Transverse colon (tissue), 4 donors: Measurements from ENCODE around the gene CSF1R. TPM values are rescaled to one million over a fixed set of nuclear protein-coding genes. Genes with fewer than 3 reads are reported as not detected.
A peak's percentile ranks its signal among the peaks of the same experiment; 100 is the strongest.

ENCODE experiments used
- DNase-seq: peaks from one replicate; pipeline ENCODE4 v3.0.0-alpha.2; 2019
- H3K27ac ChIP-seq, 4 donors: fragments of 200-600 bp; sonication (generic); 2 replicates each; pipeline ENCODE4 v1.5.1; 2016 to 2018; ENCODE audit warnings: inconsistent platforms in 4 of 4
- H3K27me3 ChIP-seq: fragments of 200-600 bp; sonication (generic); 2 replicates; pipeline ENCODE4 v1.5.1; 2017; ENCODE audit warnings: inconsistent platforms
- H3K36me3 ChIP-seq, 4 donors: fragments of 200-600 bp; sonication (generic); 2 replicates each; pipeline ENCODE4 v1.5.1; 2017 to 2019; ENCODE audit warnings: inconsistent platforms in 4 of 4
- H3K4me1 ChIP-seq, 4 donors: fragments of 200-600 bp; sonication (generic); 2 replicates each; pipeline ENCODE4 v1.5.1; 2017 to 2020; ENCODE audit warnings: inconsistent platforms in 4 of 4
- H3K4me3 ChIP-seq, 4 donors: fragments of 200-600 bp; sonication (generic); 1 replicate in 1 of 4; 2 replicates in 3 of 4; pipeline versions ENCODE4 v1.5.1 to v1.6.1; 2017 to 2019; ENCODE audit warnings: inconsistent platforms in 4 of 4
- H3K9me3 ChIP-seq, 2 donors: fragments of 200-600 bp; sonication (generic); 2 replicates each; pipeline ENCODE4 v1.5.1; 2017 to 2019; ENCODE audit warnings: inconsistent platforms in 2 of 2
- CTCF ChIP-seq, 5 experiments: fragments of 200-600 bp in 3 of 5; fragments of 450-650 bp in 2 of 5; sonication (generic) in 3 of 5; IDR thresholded peaks; 1 replicate in 2 of 5; 2 replicates in 3 of 5; pipeline ENCODE4 v1.5.1; 2016 to 2017; ENCODE audit warnings: antibody characterized with exemption in 5 of 5, inconsistent platforms in 3 of 5, mild to moderate bottlenecking in 2 of 5, moderate library complexity in 1 of 5
- EP300 ChIP-seq: sonication (generic); formaldehyde crosslinking; IDR thresholded peaks from one replicate; pipeline ENCODE4 v1.6.1; 2017; ENCODE audit warnings: antibody characterized with exemption, low read depth
- POLR2A ChIP-seq: fragments of 450-650 bp; IDR thresholded peaks from one replicate; pipeline ENCODE4 v1.6.1; 2016; ENCODE audit warnings: antibody characterized with exemption, mild to moderate bottlenecking, moderate library complexity
- POLR2AphosphoS5 ChIP-seq, 3 donors: sonication (generic); formaldehyde crosslinking; IDR thresholded peaks; one replicate each; pipeline ENCODE4 v1.6.1; 2016; ENCODE audit warnings: antibody characterized with exemption in 3 of 3
- WGBS, 2 donors: methylation state at CpG; one replicate each; pipeline ENCODE4 v1.1.5; 2018; ENCODE audit warnings: low coverage in 1 of 2; 5-methylcytosine and 5-hydroxymethylcytosine counted together
- in situ Hi-C, 4 donors: fragments of 200-750 bp; cut with MboI; loops; one replicate each; pipeline versions ENCODE4 v1.15.0 to v1.15.1; 2017; ENCODE audit warnings: low sequenced_read_pairs in 3 of 4, low pct_ligation_motif_present in 1 of 4, low pct_unique_long_range_greater_than_20kb in 1 of 4
- intact Hi-C: fragments of 100-400 bp; cut with DNase I; formaldehyde crosslinking; loops from one replicate; pipeline ENCODE4 v1.15.1; 2023; ENCODE audit warnings: low total_unique reads
- total RNA-seq, 4 donors: library from RNA; depleted of rRNA; stranded (reverse); fragments of >200 nt; gene quantifications; one replicate each; pipeline ENCODE4 v1.1.0, GENCODE V29; 2016

Gene CSF1R
- total RNA-seq, 4 donors from 2014 or later, result 0.60 to 38.9 (median 14.7) TPM

DNA sequence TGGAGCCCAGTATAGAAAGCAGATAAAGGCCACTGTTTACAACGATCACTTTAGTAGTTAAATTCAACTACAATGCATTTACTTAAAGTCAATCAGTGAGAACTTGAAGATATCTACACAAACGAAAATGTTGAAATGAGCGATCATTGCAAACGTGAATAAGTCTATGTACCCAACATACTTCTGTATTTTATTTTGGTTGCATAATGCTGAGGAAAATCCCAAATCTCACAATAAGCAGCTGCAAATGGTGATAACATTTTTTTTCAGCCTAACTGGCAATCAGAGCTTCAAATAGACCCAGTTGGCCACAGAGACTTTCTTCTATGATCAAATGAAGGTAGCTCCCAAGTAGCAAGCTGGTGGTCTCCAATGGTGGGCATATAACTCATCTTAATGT is 37.2 kb upstream of the CSF1R start:
- no peak for TF ChIP-seq CTCF (IDR thresholded peaks at IDR 0.05)
- Histone ChIP-seq H3K4me3 (no peak overlapping the region), H3K36me3 (no peaks in the 10 kb centered on the region), H3K27me3 (no peaks in the 10 kb centered on the region), H3K27ac (no peak overlapping the region), H3K9me3 (no peaks in the 10 kb centered on the region), H3K4me1 (peaks cover 0 to 13% (median 0%) of the 10 kb centered on the region in 4 donors)
- in situ Hi-C loops, result loop anchor here in 1 of 4 donors (25.0 kb wide), 1 partner anchor 286 kb away; no protein-coding TSS in a partner anchor
- intact Hi-C loops, result no loop called here
- 74 to 75% methylated on average over 4 of the region's 4 CpGs for WGBS, 2 donors
- no peak for DNase-seq

GRCh38 chr5:150122536-150123481 is 36.5 kb upstream of the CSF1R start:
- Histone ChIP-seq H3K27me3 (no peaks in the 10 kb centered on the region), H3K4me1 (peaks cover 0 to 13% (median 0%) of the 10 kb centered on the region in 4 donors), H3K36me3 (no peaks in the 10 kb centered on the region), H3K4me3 (no peak overlapping the region), H3K27ac (no peak overlapping the region), H3K9me3 (no peaks in the 10 kb centered on the region)
- no peak for TF ChIP-seq EP300
- TF ChIP-seq CTCF (IDR thresholded peaks at IDR 0.05), result no peak
- no peak for TF ChIP-seq POLR2AphosphoS5 (IDR thresholded peaks at IDR 0.05)
- TF ChIP-seq POLR2A, result no peak
- in situ Hi-C loops, result loop anchor here in 1 of 4 donors (25.0 kb wide), 1 partner anchor 286 kb away; no protein-coding TSS in a partner anchor
- no peak for DNase-seq
- intact Hi-C loops, result no loop called here
- 90 to 100% methylated on average over 1 to 14 of the region's 15 CpGs for WGBS, 2 donors

DNA sequence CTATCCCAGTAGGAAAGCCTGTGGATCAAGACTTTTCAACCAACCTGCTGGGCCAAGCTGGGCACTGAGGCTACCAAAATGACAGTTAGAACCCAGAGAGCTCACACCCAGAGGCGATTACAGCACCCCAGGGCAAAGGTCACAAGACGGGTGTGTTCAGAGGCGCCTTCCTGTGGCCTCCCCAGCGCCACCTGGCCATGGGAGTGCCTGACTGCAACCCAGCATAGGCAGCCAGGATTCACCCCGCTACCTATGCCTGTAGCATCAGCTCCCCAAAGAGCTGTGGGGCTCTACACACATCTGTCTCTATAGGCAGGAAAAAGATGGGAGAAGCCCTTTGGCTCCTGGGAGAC is 35.8 kb upstream of the CSF1R start:
- Histone ChIP-seq H3K36me3 (no peaks in the 10 kb centered on the region), H3K27me3 (no peaks in the 10 kb centered on the region), H3K27ac (peak overlapping the region in 3 of 4 donors; percentile 20 to 35 (median 20)), H3K9me3 (no peaks in the 10 kb centered on the region), H3K4me3 (no peak overlapping the region), H3K4me1 (peaks cover 0 to 13% (median 0%) of the 10 kb centered on the region in 4 donors)
- TF ChIP-seq POLR2AphosphoS5 (IDR thresholded peaks at IDR 0.05) (peak in 1 of 3 donors; percentile 6), EP300 (no peak), CTCF (IDR thresholded peaks at IDR 0.05) (peak; percentile 29 to 77 (median 51)), POLR2A (no peak)
- in situ Hi-C loops (loop anchor here in 1 of 4 donors (25.0 kb wide), 1 partner anchor 285 kb away; no protein-coding TSS in a partner anchor), intact Hi-C loops (no loop called here)
- 28% methylated on average over 5 of the region's 5 CpGs; no CpG with 5 or more reads in 1 of the 2 donors for WGBS, 2 donors
- DNase-seq, result peak; percentile 88

DNA sequence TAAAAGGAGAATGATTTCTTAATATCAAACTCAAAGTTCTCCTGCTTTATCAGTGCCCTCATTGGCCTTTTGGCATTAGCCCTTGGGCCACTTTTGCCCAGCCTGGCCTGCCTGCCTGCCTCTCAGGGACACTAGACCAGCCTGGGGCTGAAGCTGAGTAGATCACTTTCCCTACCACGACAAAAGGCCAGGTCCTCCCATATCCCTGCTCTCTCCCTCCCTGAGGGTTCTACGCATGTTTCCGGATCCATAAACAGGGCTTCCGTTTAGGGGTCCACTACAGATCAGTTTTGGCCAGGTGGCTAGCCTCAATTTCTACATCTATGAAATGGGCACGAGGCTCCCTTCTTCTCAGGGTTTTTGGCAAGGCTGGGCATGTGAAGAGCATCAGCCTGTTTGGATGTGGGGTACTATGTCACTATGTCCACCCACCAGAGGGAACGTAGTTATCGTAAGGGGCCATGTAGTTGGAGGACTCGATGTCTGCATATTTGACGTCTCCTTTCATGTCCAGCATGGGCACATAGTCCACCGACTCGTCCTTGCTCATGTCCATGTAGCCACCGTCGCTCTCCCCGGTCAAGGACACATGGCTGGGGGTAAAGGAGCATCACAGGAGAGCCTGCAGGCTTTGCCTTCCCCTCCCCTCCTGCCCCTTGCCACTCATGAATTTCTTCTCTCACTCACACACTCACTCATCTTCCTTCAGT is 35.2 kb upstream of the CSF1R start:
- DNase-seq, result no peak
- peak overlapping the region in 3 of 4 donors; percentile 20 to 35 (median 20) for H3K27ac ChIP-seq

More for the DNA sequence above, 35.2 kb upstream of the CSF1R start:
- no peak for TF ChIP-seq EP300
- no peak for TF ChIP-seq CTCF (IDR thresholded peaks at IDR 0.05)
- no peak for TF ChIP-seq POLR2AphosphoS5 (IDR thresholded peaks at IDR 0.05)
- TF ChIP-seq POLR2A, result no peak
- in situ Hi-C loops, result loop anchor here in 1 of 4 donors (25.0 kb wide), 1 partner anchor 284 kb away; no protein-coding TSS in a partner anchor
- intact Hi-C loops, result no loop called here
- Histone ChIP-seq H3K36me3 (no peaks in the 10 kb centered on the region), H3K4me1 (peaks cover 0 to 13% (median 0%) of the 10 kb centered on the region in 4 donors), H3K4me3 (no peak overlapping the region), H3K27me3 (no peaks in the 10 kb centered on the region), H3K9me3 (no peaks in the 10 kb centered on the region)
- 87% methylated on average over 14 of the region's 14 CpGs; no CpG with 5 or more reads in 1 of the 2 donors for WGBS, 2 donors
